Measurements from ENCODE around the gene CD300LB.

CD300LB gene

DNA sequence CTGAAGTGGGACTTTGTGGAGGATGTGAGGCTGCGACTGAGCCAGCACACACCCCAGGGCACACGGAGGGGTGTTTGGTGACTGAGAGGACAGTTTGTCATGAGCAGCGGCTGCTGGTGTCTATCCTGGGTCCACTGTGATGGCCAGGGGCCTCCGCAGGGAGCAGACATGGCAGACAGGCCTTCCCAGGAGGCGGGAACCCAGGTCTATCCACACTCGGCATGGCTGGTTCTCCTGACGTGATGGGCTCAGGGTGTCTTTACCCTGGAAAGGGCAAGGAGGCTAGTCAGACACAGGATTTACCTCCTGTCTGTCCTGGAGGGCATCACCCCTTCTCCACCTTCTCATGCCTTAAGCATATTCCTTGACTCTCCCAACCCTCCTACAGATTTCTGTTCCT is 15.3 kb upstream of the CD300LB start:
- no peak overlapping the region for H3K27ac ChIP-seq
- no peaks in the 10 kb centered on the region for H3K4me1 ChIP-seq
- no peaks in the 10 kb centered on the region for H3K27me3 ChIP-seq (ENCODE audit: control insufficient read depth, insufficient read depth, low read length)
- H3K4me3 ChIP-seq (ENCODE audit: low read depth, low read length) = no peak overlapping the region
- H3K9me3 ChIP-seq (ENCODE audit: control insufficient read depth, low read length) = no peaks in the 10 kb centered on the region
- no peaks in the 10 kb centered on the region for H3K36me3 ChIP-seq (ENCODE audit: control insufficient read depth, insufficient read depth, low read length)
- no peak overlapping the region for H3K4me2 ChIP-seq (ENCODE audit: low read length)
- no peak overlapping the region for H3K9ac ChIP-seq
- no peaks in the 10 kb centered on the region for H3K79me2 ChIP-seq
- TF ChIP-seq, protein P1, sequence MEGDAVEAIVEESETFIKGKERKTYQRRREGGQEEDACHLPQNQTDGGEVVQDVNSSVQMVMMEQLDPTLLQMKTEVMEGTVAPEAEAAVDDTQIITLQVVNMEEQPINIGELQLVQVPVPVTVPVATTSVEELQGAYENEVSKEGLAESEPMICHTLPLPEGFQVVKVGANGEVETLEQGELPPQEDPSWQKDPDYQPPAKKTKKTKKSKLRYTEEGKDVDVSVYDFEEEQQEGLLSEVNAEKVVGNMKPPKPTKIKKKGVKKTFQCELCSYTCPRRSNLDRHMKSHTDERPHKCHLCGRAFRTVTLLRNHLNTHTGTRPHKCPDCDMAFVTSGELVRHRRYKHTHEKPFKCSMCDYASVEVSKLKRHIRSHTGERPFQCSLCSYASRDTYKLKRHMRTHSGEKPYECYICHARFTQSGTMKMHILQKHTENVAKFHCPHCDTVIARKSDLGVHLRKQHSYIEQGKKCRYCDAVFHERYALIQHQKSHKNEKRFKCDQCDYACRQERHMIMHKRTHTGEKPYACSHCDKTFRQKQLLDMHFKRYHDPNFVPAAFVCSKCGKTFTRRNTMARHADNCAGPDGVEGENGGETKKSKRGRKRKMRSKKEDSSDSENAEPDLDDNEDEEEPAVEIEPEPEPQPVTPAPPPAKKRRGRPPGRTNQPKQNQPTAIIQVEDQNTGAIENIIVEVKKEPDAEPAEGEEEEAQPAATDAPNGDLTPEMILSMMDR (IDR thresholded peaks at IDR 0.05) = no peak
- H2AFZ ChIP-seq = no peak overlapping the region

DNA sequence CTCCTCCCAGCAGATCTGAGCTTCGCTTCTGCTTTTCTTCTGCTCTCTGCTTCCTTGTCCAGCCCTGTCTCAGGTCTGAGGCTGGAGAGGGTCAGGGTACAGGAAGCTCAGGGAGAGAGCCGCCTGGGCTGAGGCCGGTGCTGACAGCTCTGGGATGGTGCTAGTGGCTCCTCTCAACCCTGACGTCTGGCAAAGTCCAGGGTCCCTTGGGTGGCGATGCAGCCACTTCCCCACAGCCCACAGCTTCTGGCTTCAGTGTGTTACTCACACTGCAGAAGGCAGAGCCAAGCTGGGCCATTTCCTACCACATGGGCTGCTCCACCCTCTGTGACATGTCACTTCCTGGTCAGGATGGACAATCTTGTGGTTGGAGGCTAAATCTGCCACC is 14.6 kb upstream of the CD300LB start, which contains the start of gene CD300C:
Gene CD300C (minus strand): TSS at position 273 of the 388 bp plus-strand sequence. CDS start 333 bp downstream, outside the sequence.
- H3K9me3 ChIP-seq (ENCODE audit: control insufficient read depth, low read length) = no peaks in the 10 kb centered on the region
- H3K36me3 ChIP-seq (ENCODE audit: control insufficient read depth, insufficient read depth, low read length) = no peaks in the 10 kb centered on the region
- H3K9ac ChIP-seq = no peak within 1 kb of the TSS
- H3K4me1 ChIP-seq = no peaks in the 10 kb centered on the region
- H2AFZ ChIP-seq = no peak within 1 kb of the TSS
- no peak within 1 kb of the TSS for H3K4me2 ChIP-seq (ENCODE audit: low read length)
- H3K27ac ChIP-seq = no peak within 1 kb of the TSS
- TF ChIP-seq, protein P1 (IDR thresholded peaks at IDR 0.05) = no peak
- no peak within 1 kb of the TSS for H3K4me3 ChIP-seq (ENCODE audit: low read depth, low read length)
- H3K79me2 ChIP-seq = no peaks in the 10 kb centered on the region
- H3K27me3 ChIP-seq (ENCODE audit: control insufficient read depth, insufficient read depth, low read length) = no peaks in the 10 kb centered on the region

GRCh38 chr17:74544991-74545842 is 13.9 kb upstream of the CD300LB start:
- H2AFZ ChIP-seq = no peak overlapping the region
- no peaks in the 10 kb centered on the region for H3K27me3 ChIP-seq (ENCODE audit: control insufficient read depth, insufficient read depth, low read length)
- TF ChIP-seq, protein P1 (IDR thresholded peaks at IDR 0.05) = no peak
- no peak overlapping the region for H3K4me3 ChIP-seq (ENCODE audit: low read depth, low read length)
- no peak overlapping the region for H3K4me2 ChIP-seq (ENCODE audit: low read length)
- no peaks in the 10 kb centered on the region for H3K9me3 ChIP-seq (ENCODE audit: control insufficient read depth, low read length)
- H3K27ac ChIP-seq = no peak overlapping the region
- H3K79me2 ChIP-seq = no peaks in the 10 kb centered on the region
- no peak overlapping the region for H3K9ac ChIP-seq
- no peaks in the 10 kb centered on the region for H3K36me3 ChIP-seq (ENCODE audit: control insufficient read depth, insufficient read depth, low read length)
- H3K4me1 ChIP-seq = no peaks in the 10 kb centered on the region

- Histone ChIP-seq H3K9me3 (ENCODE audit: control insufficient read depth, low read length) (no peaks in the 10 kb centered on the region), H3K4me1 (no peaks in the 10 kb centered on the region), H3K9ac (no peak overlapping the region), H3K4me2 (ENCODE audit: low read length) (no peak overlapping the region), H3K4me3 (ENCODE audit: low read depth, low read length) (no peak overlapping the region), H3K36me3 (ENCODE audit: control insufficient read depth, insufficient read depth, low read length) (no peaks in the 10 kb centered on the region), H3K27me3 (ENCODE audit: control insufficient read depth, insufficient read depth, low read length) (no peaks in the 10 kb centered on the region), H2AFZ (no peak overlapping the region), H3K79me2 (no peaks in the 10 kb centered on the region), H3K27ac (no peak overlapping the region)
- TF ChIP-seq, protein P1 (IDR thresholded peaks at IDR 0.05) = no peak
Measured at GRCh38 chr17:74543891-74544760, 12.9 kb upstream of the CD300LB start.

Measured in parathyroid adenoma (tissue), 2 donors.